DND-41 (cell line): ENCODE data around the gene PRICKLE2.

ENCODE experiments used
- ATAC-seq: fragments of 200-7000 bp; cut with Tn5 transposase; 3 replicates; pipeline ENCODE4 v1.9.1; 2021; ENCODE audit warnings: low read depth; ENCODE audit not compliant: insufficient read depth
- DNase-seq: peaks from one replicate; pipeline ENCODE4 v3.0.0-alpha.2; 2020
- H2AFZ ChIP-seq: 2 replicates; pipeline ENCODE4 v1.6.0; 2012; ENCODE audit warnings: low read depth, low read length
- H3K27ac ChIP-seq: 2 replicates; pipeline ENCODE4 v1.5.1; 2012; ENCODE audit warnings: low read length, inconsistent platforms
- H3K27me3 ChIP-seq: fragments of 200-600 bp; sonication (generic); 2 replicates; pipeline ENCODE4 v1.6.0; 2012; ENCODE audit warnings: low read length, mild to moderate bottlenecking, inconsistent platforms; ENCODE audit not compliant: insufficient read depth, poor library complexity
- H3K36me3 ChIP-seq: 2 replicates; pipeline ENCODE4 v1.5.1; 2012; ENCODE audit warnings: low read length, inconsistent platforms; ENCODE audit not compliant: insufficient read depth
- H3K4me1 ChIP-seq: 2 replicates; pipeline ENCODE4 v1.5.1; 2012; ENCODE audit warnings: mild to moderate bottlenecking, low read length; ENCODE audit not compliant: insufficient read depth
- H3K4me2 ChIP-seq: 2 replicates; pipeline ENCODE4 v1.6.0; 2012; ENCODE audit warnings: mild to moderate bottlenecking, moderate library complexity, low read length, inconsistent platforms; ENCODE audit not compliant: insufficient read depth
- H3K4me3 ChIP-seq, 2 experiments: fragments of 200-600 bp in 1 of 2; shearing (Covaris generic) in 1 of 2; 2 replicates each; pipeline ENCODE4 v1.5.1; 2012 to 2016; ENCODE audit warnings: inconsistent platforms in 2 of 2, low read length in 2 of 2, mild to moderate bottlenecking in 2 of 2, low read depth in 1 of 2, moderate library complexity in 1 of 2
- H3K79me2 ChIP-seq: 2 replicates; pipeline ENCODE4 v1.6.0; 2012; ENCODE audit warnings: low read length, inconsistent platforms; ENCODE audit not compliant: insufficient read depth
- H3K9ac ChIP-seq: 2 replicates; pipeline ENCODE4 v1.6.0; 2012; ENCODE audit warnings: low read depth, mild to moderate bottlenecking, inconsistent platforms, low read length, moderate library complexity
- H3K9me3 ChIP-seq: 2 replicates; pipeline ENCODE4 v1.5.1; 2012; ENCODE audit warnings: low read length, moderate library complexity, mild to moderate bottlenecking, inconsistent platforms; ENCODE audit not compliant: insufficient read depth, severe bottlenecking
- H4K20me1 ChIP-seq: 2 replicates; pipeline ENCODE4 v1.6.0; 2012; ENCODE audit warnings: low read length; ENCODE audit not compliant: insufficient read depth
- EZH2 ChIP-seq: IDR thresholded peaks from 3 replicates; pipeline ENCODE4 v1.6.1; 2012; ENCODE audit warnings: borderline replicate concordance, low read depth, mild to moderate bottlenecking, moderate library complexity, low read length, inconsistent platforms; ENCODE audit not compliant: severe bottlenecking
- TF ChIP-seq, protein P1 (sequence below): IDR thresholded peaks from 2 replicates; pipeline ENCODE4 v1.5.1; 2012; ENCODE audit warnings: borderline replicate concordance, low read length, moderate library complexity, mild to moderate bottlenecking; ENCODE audit not compliant: poor library complexity, severe bottlenecking; ENCODE audit errors: extremely low read depth

PRICKLE2 gene

DNA sequence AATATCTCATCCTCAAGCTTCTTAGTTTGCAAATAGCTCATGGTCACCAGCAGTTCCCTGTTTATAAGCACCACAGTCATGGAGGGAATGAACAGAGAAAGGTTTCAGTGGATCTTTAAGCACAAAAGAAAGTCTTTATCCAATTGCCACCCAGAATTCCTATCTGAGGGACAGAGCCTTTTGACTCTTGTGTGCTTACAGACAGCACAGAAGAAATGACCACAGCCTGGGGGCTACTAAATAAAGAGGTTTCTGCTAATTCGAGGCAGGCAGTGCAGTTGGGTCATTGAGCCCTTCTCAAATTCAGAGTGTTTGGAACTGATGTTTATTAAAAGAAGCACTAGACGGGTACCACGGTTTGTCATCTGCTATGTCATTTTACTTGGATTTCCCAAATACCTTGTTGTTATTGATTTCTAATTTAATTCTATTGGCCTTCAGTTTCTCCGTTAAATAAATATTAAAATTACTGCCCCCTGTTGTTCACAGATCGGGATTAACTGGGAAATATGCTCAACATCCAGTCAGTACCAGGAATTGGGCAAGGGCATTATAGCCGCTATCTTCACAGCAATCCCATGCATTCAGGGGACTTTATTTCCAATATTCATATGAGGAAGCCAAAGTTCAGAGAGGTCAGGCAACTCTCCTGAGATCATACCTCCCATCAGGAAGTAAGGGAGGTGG is 3.6 kb downstream of the PRICKLE2 start:
- Histone ChIP-seq H3K79me2 (no peaks in the 10 kb centered on the region), H2AFZ (no peak overlapping the region), H3K4me1 (no peaks in the 10 kb centered on the region), H3K4me2 (no peak overlapping the region), H3K4me3 (no peak overlapping the region), H4K20me1 (no peaks in the 10 kb centered on the region), H3K27ac (no peak overlapping the region), H3K9me3 (no peaks in the 10 kb centered on the region), H3K27me3 (no peaks in the 10 kb centered on the region), H3K36me3 (no peaks in the 10 kb centered on the region), H3K9ac (no peak overlapping the region)
- no peak for DNase-seq
- ATAC-seq, result no peak
- TF ChIP-seq EZH2, result no peak
- TF ChIP-seq, protein P1, sequence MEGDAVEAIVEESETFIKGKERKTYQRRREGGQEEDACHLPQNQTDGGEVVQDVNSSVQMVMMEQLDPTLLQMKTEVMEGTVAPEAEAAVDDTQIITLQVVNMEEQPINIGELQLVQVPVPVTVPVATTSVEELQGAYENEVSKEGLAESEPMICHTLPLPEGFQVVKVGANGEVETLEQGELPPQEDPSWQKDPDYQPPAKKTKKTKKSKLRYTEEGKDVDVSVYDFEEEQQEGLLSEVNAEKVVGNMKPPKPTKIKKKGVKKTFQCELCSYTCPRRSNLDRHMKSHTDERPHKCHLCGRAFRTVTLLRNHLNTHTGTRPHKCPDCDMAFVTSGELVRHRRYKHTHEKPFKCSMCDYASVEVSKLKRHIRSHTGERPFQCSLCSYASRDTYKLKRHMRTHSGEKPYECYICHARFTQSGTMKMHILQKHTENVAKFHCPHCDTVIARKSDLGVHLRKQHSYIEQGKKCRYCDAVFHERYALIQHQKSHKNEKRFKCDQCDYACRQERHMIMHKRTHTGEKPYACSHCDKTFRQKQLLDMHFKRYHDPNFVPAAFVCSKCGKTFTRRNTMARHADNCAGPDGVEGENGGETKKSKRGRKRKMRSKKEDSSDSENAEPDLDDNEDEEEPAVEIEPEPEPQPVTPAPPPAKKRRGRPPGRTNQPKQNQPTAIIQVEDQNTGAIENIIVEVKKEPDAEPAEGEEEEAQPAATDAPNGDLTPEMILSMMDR, result no peak

DNA sequence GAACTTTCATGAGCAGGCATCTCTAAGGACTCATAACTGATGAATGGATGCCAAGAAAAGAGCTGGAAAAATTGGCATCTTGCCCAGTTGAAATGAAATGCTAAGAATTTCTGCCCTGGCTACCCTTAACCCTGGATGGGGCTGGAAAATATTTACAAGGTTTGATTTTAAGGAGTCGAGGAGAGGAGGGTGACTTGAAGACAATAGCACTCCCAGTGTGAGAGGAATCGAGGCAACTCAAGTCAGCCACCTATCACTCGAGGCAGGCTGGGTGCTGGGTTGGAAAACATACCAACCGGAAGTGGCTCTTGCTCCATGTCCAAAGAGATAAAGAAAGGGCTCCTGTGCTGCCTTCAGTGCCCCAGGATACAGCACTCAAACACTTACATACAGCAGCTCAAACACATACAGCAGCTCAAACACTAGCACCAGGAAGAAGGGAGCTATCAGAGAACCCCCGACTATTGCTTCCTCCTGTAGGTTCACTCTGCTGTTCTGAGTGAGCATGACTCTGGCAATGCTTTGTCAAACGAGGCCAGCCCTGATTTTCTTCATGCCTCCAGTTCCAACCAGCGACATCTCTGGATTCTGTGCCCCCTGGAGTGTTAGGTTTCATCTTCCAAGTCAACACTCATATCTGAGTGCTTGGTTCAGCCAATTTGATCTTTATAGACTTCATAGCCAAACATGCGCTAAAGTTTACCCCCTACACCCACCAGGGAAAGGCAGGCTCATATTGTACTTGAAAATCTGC is 4.9 kb downstream of the PRICKLE2 start:
- Histone ChIP-seq H3K9ac (no peak overlapping the region), H3K4me2 (no peak overlapping the region)

DNA sequence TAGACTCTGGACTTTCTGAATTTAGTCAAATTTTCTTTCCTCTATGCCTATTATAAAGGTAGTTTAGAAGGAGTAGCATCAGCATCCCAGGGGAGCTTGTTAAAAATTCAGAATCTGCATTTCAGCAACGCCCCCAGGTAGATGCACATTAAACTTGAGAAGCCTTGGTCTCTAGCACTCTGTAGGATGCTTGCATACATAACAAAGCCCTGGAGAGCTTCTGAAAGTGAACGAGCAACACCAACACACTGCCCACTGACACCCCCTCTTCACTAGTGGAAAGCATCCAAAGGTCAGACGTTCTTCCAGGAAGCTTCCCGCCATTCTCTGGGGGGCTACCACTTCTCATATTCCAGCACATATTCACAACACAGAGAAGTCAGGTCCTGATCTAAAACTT is 6.5 kb downstream of the PRICKLE2 start:
- ATAC-seq (no peak), DNase-seq (no peak)
- Histone ChIP-seq H3K9ac (no peak overlapping the region), H3K4me1 (no peaks in the 10 kb centered on the region), H3K27ac (no peak overlapping the region), H4K20me1 (no peaks in the 10 kb centered on the region), H3K36me3 (no peaks in the 10 kb centered on the region), H3K9me3 (no peaks in the 10 kb centered on the region), H3K4me2 (no peak overlapping the region), H3K4me3 (no peak overlapping the region), H2AFZ (no peak overlapping the region), H3K79me2 (no peaks in the 10 kb centered on the region), H3K27me3 (no peaks in the 10 kb centered on the region)
- TF ChIP-seq EZH2, result no peak
- TF ChIP-seq, protein P1, result no peak

More for the DNA sequence above, 4.9 kb downstream of the PRICKLE2 start:
- no peak overlapping the region for H3K27ac ChIP-seq
- no peaks in the 10 kb centered on the region for H3K4me1 ChIP-seq
- no peaks in the 10 kb centered on the region for H3K27me3 ChIP-seq
- no peak for ATAC-seq
- H3K36me3 ChIP-seq, result no peaks in the 10 kb centered on the region
- no peaks in the 10 kb centered on the region for H4K20me1 ChIP-seq
- H3K79me2 ChIP-seq, result no peaks in the 10 kb centered on the region
- H3K9me3 ChIP-seq, result no peaks in the 10 kb centered on the region
- TF ChIP-seq, protein P1, result no peak
- TF ChIP-seq EZH2, result no peak
- H3K4me3 ChIP-seq, result no peak overlapping the region
- H2AFZ ChIP-seq, result no peak overlapping the region
- no peak for DNase-seq
